GM12801 (cell line): ENCODE measurements around the gene TMCC1.

Source experiments
- TF ChIP-seq, protein P1 (sequence below): IDR thresholded peaks from one replicate; pipeline ENCODE4 v1.5.1; 2011; ENCODE audit warnings: control low read depth; ENCODE audit not compliant: insufficient read length; ENCODE audit errors: extremely low read depth

Gene TMCC1

DNA sequence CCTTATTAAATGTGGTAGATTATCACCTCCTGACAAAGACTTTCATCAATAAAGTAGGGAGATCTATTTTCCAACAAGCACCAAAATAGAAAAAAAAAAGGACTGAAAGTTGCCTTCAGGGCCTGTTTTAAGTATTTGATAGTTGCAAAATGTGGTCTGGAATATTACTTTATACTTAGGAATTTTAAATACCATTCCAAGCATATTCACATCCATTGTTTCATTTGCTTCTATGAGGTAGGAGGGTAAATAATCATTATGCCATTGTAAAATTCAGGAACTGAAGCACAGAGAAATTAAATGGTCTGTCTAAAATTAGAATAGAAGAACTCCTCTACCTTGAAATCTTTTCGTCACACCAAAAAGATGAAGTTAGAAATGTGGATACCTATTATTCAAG, 110.0 kb downstream of the TMCC1 start:
- TF ChIP-seq, protein P1, sequence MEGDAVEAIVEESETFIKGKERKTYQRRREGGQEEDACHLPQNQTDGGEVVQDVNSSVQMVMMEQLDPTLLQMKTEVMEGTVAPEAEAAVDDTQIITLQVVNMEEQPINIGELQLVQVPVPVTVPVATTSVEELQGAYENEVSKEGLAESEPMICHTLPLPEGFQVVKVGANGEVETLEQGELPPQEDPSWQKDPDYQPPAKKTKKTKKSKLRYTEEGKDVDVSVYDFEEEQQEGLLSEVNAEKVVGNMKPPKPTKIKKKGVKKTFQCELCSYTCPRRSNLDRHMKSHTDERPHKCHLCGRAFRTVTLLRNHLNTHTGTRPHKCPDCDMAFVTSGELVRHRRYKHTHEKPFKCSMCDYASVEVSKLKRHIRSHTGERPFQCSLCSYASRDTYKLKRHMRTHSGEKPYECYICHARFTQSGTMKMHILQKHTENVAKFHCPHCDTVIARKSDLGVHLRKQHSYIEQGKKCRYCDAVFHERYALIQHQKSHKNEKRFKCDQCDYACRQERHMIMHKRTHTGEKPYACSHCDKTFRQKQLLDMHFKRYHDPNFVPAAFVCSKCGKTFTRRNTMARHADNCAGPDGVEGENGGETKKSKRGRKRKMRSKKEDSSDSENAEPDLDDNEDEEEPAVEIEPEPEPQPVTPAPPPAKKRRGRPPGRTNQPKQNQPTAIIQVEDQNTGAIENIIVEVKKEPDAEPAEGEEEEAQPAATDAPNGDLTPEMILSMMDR: no peak

DNA sequence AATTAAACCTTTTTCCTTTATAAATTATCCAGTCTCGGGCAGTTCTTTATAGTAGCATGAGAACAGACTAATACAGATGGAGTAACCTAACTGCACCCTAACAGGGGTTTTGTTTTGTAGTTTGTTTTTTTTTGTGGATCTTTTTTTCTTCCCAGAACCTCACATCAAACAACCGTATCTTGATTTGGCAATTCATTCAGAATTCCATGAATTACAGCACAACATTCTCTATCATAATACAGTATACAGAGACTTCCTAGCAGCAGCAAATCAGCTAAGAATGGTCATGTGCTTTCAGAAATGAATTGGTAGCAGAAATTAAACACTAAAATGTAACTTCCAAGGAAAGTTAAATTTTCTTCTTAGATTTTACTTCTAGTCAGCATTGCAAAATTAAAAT, 114.6 kb downstream of the TMCC1 start:
- TF ChIP-seq, protein P1: no peak

DNA sequence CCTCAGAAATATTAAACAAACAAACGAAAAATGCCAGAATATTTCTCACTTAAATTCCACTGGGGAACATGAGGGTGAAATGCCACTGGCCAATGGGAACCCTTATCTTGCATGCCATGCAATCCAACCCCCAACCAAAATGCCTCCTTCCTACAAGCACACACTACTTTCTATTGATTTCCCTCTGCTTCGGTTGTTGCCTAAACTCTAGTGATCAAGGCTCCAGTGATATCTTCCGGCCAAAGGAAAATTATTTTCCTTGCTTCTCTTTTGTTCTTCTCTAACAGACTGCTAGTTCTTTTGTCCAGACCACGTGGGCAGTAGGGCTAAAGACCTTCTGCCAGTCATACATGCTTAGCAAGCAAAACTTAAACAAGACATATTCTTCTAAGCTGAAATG, 115.7 kb downstream of the TMCC1 start:
- TF ChIP-seq, protein P1: no peak

DNA sequence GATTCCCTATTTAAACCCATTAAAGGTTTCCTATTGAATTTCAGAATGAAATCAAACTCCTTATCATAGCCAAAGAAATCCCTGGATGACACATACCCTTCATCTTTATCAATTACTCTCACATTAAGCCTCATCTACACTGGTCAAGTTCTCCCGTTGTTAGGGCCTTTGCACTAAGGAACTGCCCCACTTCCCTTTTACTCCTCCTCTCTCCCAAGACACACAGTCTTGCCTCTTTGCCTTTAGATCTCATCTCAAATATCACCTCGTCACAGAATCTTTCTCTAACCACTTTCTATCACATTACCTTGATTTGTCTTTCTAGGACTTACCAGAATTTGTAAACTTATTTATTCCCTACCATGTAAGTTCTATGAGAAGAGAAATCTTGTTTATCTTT, 117.6 kb downstream of the TMCC1 start:
- TF ChIP-seq, protein P1: no peak

DNA sequence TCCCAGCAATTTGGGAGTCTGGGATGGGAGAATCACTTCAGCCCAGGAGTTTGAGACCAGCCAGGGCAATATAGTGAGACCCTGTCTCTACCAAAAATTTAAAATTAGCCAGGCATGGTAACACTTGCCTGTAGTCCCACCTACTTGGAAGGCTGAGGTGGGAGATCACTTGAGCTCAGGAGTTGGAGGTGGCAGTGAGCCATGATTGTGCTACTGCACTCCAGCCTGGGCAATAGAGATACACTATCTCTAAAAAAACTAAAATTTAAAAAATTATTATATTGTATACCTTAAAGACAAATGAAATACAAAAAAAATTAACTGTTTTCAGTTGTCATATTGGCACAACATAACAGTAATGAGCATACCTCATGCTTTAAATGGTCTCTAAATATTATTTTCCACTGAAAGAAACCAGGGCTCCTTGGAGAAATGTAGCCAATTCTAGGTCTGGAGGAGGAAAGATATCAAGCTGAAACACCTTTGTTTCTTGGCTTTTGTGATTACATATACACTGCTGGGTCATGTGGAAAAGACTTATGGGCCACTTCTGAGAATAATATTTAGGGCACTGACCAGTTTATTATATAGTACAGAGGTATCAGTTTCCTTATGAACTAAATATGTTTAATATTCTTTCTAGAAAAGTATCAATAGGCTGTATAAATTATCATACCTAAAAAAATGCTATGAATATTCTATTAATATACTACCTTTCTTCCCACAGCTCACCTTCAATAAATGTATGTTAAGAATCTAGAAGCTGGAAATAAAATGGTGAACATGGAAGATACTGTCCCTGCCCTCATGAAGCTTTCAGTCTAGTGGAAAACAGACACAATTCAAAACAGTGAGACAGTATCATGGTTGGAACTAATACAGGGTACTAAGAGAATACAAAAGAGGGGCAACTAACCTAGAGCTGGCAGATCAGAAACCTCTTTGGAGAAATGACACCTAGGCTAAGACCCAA, 119.5 kb downstream of the TMCC1 start:
- TF ChIP-seq, protein P1: no peak

DNA sequence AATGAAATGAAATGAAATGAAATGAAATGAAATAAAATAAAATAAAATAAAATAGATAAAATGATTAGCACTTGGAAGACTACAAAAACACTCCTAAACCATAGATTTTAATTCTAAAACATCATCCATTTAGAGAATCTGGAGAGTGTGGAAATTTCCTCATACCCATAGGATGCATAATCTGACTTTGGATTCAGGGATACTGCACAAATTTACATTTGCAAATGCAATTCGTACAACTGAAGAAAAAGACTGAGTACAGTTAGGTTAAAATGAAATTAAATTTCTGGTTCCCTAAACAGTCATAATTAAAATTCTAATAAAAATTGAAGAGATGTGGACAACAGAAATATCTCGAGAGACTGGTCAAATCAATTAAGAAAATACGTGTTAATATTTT, 122.9 kb downstream of the TMCC1 start:
- TF ChIP-seq, protein P1: no peak

DNA sequence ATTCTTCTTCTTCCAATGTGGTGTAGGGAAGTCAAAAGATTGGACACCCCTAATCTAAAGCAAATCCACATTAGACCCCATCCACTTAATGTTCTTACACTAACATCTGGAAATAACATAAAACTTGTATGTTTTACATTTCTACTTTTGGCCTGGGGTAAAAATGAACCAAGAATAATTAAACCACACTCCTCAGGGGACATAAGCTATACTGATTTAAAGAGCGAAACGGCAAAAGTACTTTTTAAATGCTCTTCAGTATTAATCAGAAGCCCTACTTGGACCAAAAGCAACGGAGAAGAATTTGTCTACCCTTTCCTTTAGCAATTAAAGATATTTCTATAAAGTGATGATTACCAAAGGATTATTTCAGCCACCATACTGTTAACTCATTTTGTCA, 123.9 kb downstream of the TMCC1 start:
- TF ChIP-seq, protein P1: no peak
